Lower lobe of right lung (tissue), 2 donors: ENCODE measurements around the gene DUSP5. TPM values are rescaled to one million over a fixed set of nuclear protein-coding genes. Genes with fewer than 3 reads are reported as not detected.

Experiments
- ATAC-seq, 2 donors: fragments of 200-7000 bp; cut with Tn5 transposase; one replicate each; pipeline ENCODE4 v1.9.1; 2020 to 2022; ENCODE audit warnings: mild to moderate bottlenecking in 2 of 2, moderate library complexity in 2 of 2
- DNase-seq: peaks from one replicate; pipeline ENCODE4 v3.0.0-alpha.2; 2020
- H3K27ac ChIP-seq: fragments of 200-600 bp; one replicate; pipeline ENCODE4 v1.8.0; 2022
- H3K27me3 ChIP-seq: fragments of 200-600 bp; one replicate; pipeline ENCODE4 v1.8.0; 2022; ENCODE audit warnings: low read depth
- H3K36me3 ChIP-seq: fragments of 200-600 bp; one replicate; pipeline ENCODE4 v1.8.0; 2022; ENCODE audit warnings: mild to moderate bottlenecking
- H3K4me1 ChIP-seq: fragments of 200-600 bp; one replicate; pipeline ENCODE4 v1.8.0; 2022
- H3K4me3 ChIP-seq: fragments of 200-600 bp; one replicate; pipeline ENCODE4 v1.8.0; 2022; ENCODE audit warnings: mild to moderate bottlenecking
- H3K9me3 ChIP-seq: fragments of 200-600 bp; one replicate; pipeline ENCODE4 v1.8.0; 2022
- CTCF ChIP-seq: fragments of 200-600 bp; IDR thresholded peaks from one replicate; pipeline ENCODE4 v1.8.0; 2022; ENCODE audit warnings: antibody characterized with exemption, mild to moderate bottlenecking
- intact Hi-C: fragments of 100-400 bp; cut with DNase I; formaldehyde crosslinking; loops from one replicate; pipeline ENCODE4 v1.11.0; 2022
- total RNA-seq: library from RNA; stranded (reverse); fragmentation: NEBNext Ultra II Directional; extraction: Animal tissue kit (Norgen Biotek cat#: 25700); gene quantifications from one replicate; pipeline ENCODE4 v1.2.1, GENCODE V29; 2021
- donor health status: DM: no; HTN: yes; CAD: no; lungs with severe emphysema.

The DUSP5 gene
- total RNA-seq, 1 donor from 2014 or later = 8.9 TPM

DNA sequence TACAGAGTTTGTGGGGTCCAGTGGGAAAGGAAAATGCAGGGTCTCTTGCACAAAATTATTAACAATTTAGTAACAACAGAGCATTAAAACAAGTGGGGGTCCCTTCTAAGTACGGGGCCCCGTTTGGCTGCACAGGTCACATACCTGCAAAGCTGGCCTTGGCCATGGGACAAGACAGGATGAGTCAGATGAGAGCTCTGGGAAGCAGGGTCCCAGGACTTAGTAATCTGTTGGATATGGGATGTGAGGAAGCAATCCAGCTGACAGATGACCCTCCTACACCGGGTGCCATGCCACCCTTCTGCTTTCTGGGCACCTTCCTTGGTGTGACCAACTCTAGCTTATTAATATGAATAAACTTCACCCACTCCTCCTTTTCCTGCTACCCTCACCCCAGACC is 3.2 kb upstream of the DUSP5 start:
- intact Hi-C loops = no loop called here
- H3K4me1 ChIP-seq = peaks cover 27% of the 10 kb centered on the region
- no peaks in the 10 kb centered on the region for H3K9me3 ChIP-seq
- no peak for TF ChIP-seq CTCF
- H3K27ac ChIP-seq = no peak overlapping the region
- ATAC-seq (no peak), DNase-seq (no peak)
- no peaks in the 10 kb centered on the region for H3K27me3 ChIP-seq
- H3K36me3 ChIP-seq = no peaks in the 10 kb centered on the region
- H3K4me3 ChIP-seq = no peak overlapping the region

GRCh38 chr10:110495731-110496552 is 1.8 kb upstream of the DUSP5 start:
- no peaks in the 10 kb centered on the region for H3K9me3 ChIP-seq
- DNase-seq = peak; percentile 57
- peak overlapping the region; percentile 90 for H3K27ac ChIP-seq
- ATAC-seq = no peak
- no peak for TF ChIP-seq CTCF
- peak overlapping the region; percentile 83 for H3K4me3 ChIP-seq
- H3K27me3 ChIP-seq = peaks cover 5% of the 10 kb centered on the region
- H3K36me3 ChIP-seq = no peaks in the 10 kb centered on the region
- peaks cover 41% of the 10 kb centered on the region for H3K4me1 ChIP-seq
- intact Hi-C loops = no loop called here

GRCh38 chr10:110496553-110497437 is 912 bp upstream of the DUSP5 start:
- DNase-seq (no peak), ATAC-seq (no peak)
- H3K9me3 ChIP-seq = no peaks in the 10 kb centered on the region
- no peaks in the 10 kb centered on the region for H3K36me3 ChIP-seq
- peak overlapping the region; percentile 83 for H3K4me3 ChIP-seq
- peaks cover 49% of the 10 kb centered on the region for H3K4me1 ChIP-seq
- no peak for TF ChIP-seq CTCF
- peak overlapping the region; percentile 90 for H3K27ac ChIP-seq
- intact Hi-C loops = no loop called here
- H3K27me3 ChIP-seq = peaks cover 5% of the 10 kb centered on the region

DNA sequence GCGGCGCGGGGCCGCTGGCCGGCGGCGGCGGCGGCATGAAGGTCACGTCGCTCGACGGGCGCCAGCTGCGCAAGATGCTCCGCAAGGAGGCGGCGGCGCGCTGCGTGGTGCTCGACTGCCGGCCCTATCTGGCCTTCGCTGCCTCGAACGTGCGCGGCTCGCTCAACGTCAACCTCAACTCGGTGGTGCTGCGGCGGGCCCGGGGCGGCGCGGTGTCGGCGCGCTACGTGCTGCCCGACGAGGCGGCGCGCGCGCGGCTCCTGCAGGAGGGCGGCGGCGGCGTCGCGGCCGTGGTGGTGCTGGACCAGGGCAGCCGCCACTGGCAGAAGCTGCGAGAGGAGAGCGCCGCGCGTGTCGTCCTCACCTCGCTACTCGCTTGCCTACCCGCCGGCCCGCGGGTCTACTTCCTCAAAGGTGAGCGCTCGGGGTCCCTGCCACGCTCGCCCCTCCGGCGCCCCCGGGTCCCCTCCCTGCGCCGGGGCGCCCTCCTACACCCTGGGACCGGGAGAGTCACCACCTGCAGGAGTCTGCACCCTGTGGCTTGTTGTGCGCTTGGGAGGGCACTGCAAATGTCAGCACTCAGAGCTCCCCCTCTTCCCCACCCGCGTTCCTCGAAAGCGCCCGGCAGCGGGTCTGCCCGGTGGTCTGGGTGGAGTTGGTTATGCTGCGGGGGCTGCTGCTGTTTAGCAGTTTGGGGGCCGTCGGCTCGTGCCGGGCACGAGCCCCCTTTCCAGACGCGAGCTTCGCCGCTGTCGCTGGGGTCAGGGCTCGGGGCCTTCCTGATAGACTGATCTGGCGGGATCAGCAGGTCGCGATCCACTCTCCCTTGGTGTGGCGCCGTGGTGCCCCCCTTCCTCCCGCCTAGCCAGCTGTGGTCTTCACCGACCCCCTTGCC is 627 bp downstream of the DUSP5 start:
- ATAC-seq (peak; percentile 5 to 36), DNase-seq (peak; percentile 80)
- peaks cover 5% of the 10 kb centered on the region for H3K27me3 ChIP-seq
- H3K4me3 ChIP-seq = peak overlapping the region; percentile 83
- H3K27ac ChIP-seq = peak overlapping the region; percentile 90
- intact Hi-C loops = no loop called here
- H3K9me3 ChIP-seq = no peaks in the 10 kb centered on the region
- no peaks in the 10 kb centered on the region for H3K36me3 ChIP-seq
- TF ChIP-seq CTCF = peak; percentile 10
- H3K4me1 ChIP-seq = peaks cover 65% of the 10 kb centered on the region
